ENCODE results near the gene FAM177A1. TPM values are rescaled to one million over a fixed set of nuclear protein-coding genes. Genes with fewer than 3 reads are reported as not detected.

The FAM177A1 gene
- total RNA-seq, 4 donors from 2014 or later = 49.0 to 60.8 (median 54.7) TPM

DNA sequence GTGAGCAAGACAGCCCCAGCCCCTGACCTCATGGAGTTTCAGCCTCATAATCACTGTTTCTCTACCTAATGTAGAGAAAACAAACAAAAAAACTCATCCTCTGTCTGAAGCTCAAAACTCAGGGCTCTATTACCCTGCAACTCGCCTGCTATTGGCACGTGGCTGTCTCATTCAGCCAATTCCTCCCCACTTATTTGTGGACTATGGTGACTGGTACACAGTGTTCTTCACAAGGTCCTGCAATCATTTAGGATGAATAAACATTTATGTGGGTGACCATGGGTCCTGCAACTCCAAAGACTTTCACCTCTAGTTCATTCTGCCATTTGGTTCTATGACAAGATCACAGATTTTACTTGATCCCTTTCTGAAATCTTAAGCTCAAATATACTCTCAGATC is 71.0 kb downstream of the FAM177A1 start:
- intact Hi-C loops (cut with DNase I) = no loop called here
- WGBS = 100% methylated on average over 2 of the region's 2 CpGs
- Histone ChIP-seq H3K4me1 (peaks cover 8 to 40% (median 25%) of the 10 kb centered on the region in 4 donors), H3K4me3 (no peak overlapping the region), H3K27me3 (no peaks in the 10 kb centered on the region), H3K27ac (replicated peaks in 1 of 4) (no peak overlapping the region), H3K9me3 (no peaks in the 10 kb centered on the region), H3K36me3 (peaks cover 12 to 44% (median 37%) of the 10 kb centered on the region in 4 donors)
- no peak for DNase-seq (ENCODE audit: extremely low spot score)
- no peak for TF ChIP-seq EP300 (IDR thresholded peaks at IDR 0.05)
- TF ChIP-seq POLR2AphosphoS5 (IDR thresholded peaks at IDR 0.05) = no peak
- TF ChIP-seq POLR2A (IDR thresholded peaks at IDR 0.05; ENCODE audit: low read depth) = no peak
- TF ChIP-seq, protein P1, sequence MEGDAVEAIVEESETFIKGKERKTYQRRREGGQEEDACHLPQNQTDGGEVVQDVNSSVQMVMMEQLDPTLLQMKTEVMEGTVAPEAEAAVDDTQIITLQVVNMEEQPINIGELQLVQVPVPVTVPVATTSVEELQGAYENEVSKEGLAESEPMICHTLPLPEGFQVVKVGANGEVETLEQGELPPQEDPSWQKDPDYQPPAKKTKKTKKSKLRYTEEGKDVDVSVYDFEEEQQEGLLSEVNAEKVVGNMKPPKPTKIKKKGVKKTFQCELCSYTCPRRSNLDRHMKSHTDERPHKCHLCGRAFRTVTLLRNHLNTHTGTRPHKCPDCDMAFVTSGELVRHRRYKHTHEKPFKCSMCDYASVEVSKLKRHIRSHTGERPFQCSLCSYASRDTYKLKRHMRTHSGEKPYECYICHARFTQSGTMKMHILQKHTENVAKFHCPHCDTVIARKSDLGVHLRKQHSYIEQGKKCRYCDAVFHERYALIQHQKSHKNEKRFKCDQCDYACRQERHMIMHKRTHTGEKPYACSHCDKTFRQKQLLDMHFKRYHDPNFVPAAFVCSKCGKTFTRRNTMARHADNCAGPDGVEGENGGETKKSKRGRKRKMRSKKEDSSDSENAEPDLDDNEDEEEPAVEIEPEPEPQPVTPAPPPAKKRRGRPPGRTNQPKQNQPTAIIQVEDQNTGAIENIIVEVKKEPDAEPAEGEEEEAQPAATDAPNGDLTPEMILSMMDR (IDR thresholded peaks at IDR 0.05) = no peak

- intact Hi-C loops (cut with DNase I) = loop anchor here (5.0 kb wide), 2 partner anchors 69 to 139 kb away; partner anchors contain the start of gene SRP54
- Histone ChIP-seq H3K27ac (replicated peaks in 1 of 4) (peak overlapping the region; percentile 90 to 95 (median 95)), H3K4me1 (peaks cover 17 to 65% (median 48%) of the 10 kb centered on the region in 4 donors), H3K4me3 (peak overlapping the region; percentile 69 to 78 (median 71)), H3K9me3 (no peaks in the 10 kb centered on the region), H3K36me3 (peaks cover 0 to 4% (median 3%) of the 10 kb centered on the region in 4 donors), H3K27me3 (no peaks in the 10 kb centered on the region)
- 21% methylated on average over 29 of the region's 34 CpGs for WGBS
- TF ChIP-seq, protein P1 (IDR thresholded peaks at IDR 0.05) = peak in 1 of 3 experiments; percentile 1
- TF ChIP-seq POLR2A (IDR thresholded peaks at IDR 0.05; ENCODE audit: low read depth) = no peak
- no peak for DNase-seq (ENCODE audit: extremely low spot score)
Observed at GRCh38 chr14:35121026-35121886, 75.2 kb downstream of the FAM177A1 start.

DNA sequence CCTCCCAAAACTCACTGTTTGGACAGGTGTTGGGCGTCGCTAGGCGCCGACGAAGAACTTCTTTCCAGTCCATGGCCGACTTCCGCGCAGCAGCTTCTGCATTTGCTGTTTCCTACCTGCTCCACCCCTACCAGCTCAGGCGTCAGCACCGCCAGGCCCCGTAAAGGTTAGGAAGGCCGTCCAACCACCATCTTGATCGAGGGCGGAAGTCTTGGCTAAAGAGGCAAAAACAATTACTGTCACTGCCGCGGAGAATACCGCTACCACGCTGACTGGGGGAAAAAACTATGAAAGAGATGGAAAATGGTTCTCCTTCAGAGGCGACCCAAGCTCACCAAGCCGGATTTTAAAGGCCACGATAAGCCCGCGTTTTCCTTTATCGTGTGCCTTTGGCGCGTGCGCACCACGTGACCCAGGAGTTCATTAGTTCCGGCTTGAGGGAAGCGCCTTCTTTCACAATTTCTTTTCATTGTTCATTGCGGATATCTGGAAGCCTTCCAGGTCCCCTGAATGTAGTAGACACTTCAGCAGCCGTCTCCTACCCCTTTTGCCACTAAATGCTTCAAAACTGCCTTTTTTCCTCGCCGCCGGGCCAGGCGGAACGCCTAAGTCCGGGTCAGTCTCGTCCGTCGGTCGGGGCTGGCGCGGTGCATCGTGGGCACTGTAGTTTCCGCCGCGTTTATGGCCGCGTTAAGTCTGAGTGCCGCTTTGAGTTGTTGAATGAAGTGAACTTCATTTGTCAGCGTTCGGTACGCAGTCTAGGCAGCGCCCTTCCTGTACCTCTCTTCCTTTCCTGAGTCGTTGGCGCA is 76.0 kb downstream of the FAM177A1 start, which contains the start of the genes PPP2R3C and PRORP:
PPP2R3C (minus strand) TSS at position 104 of the 809 bp plus-strand sequence; CDS start at position 73, 31 bp downstream.
PRORP (plus strand) TSS at position 666 of the 809 bp plus-strand sequence. CDS start 694 bp downstream, outside the sequence.
- WGBS = under 1% methylated on average over 45 of the region's 57 CpGs
- TF ChIP-seq EP300 (IDR thresholded peaks at IDR 0.05) = peak; percentile 49
- TF ChIP-seq POLR2A (IDR thresholded peaks at IDR 0.05; ENCODE audit: low read depth) = no peak
- peak; percentile 75 to 88 for TF ChIP-seq POLR2AphosphoS5 (IDR thresholded peaks at IDR 0.05)

DNA sequence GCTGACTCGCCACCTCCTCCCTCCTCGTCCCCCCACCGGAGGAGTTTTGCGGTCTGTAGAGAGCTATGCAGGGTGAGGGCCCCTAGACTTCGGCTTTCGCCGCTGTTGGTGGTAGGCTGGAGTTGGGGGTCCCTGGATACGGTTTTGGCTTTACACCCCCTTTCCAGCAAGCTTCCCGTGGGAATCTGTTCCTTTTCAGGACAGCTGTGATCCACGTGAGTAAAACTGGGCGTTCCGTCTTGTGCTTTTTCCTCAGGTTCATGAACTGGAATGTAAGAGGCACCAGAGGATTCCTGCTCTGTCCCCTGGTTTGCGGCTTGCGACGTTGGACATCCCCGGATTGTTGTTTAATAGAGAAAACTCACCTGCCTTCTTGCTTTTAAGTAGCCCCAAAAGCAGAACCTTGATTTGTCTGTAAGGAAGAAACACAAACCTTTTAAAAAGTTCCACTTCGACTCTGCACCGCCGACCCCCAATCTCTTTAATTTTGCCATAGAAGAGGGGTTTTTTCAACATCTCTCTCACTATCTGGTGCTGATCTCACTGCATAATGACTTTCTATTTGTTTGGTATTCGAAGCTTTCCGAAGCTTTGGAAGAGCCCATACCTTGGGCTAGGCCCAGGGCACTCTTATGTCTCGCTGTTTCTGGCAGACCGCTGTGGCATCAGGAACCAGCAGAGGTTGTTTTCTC is 76.8 kb downstream of the FAM177A1 start:
- peak overlapping the region; percentile 90 to 95 (median 95) for H3K27ac ChIP-seq (replicated peaks in 1 of 4)
- H3K27me3 ChIP-seq = no peaks in the 10 kb centered on the region
- DNase-seq (ENCODE audit: extremely low spot score) = no peak
- H3K4me3 ChIP-seq = peak overlapping the region; percentile 69 to 78 (median 71)
- WGBS = 7% methylated on average over 16 of the region's 23 CpGs
- H3K36me3 ChIP-seq = peaks cover 0 to 4% (median 0%) of the 10 kb centered on the region in 4 donors
- TF ChIP-seq POLR2A (IDR thresholded peaks at IDR 0.05; ENCODE audit: low read depth) (no peak), EP300 (IDR thresholded peaks at IDR 0.05) (no peak), POLR2AphosphoS5 (IDR thresholded peaks at IDR 0.05) (no peak)
- TF ChIP-seq, protein P1 (IDR thresholded peaks at IDR 0.05) = no peak
- intact Hi-C loops (cut with DNase I) = loop anchor here (5.0 kb wide), 2 partner anchors 71 to 141 kb away; partner anchors contain the start of gene SRP54
- peaks cover 17 to 57% (median 45%) of the 10 kb centered on the region in 4 donors for H3K4me1 ChIP-seq
- no peaks in the 10 kb centered on the region for H3K9me3 ChIP-seq

More for the DNA sequence above, 76.0 kb downstream of the FAM177A1 start, which contains the start of the genes PPP2R3C and PRORP:
- DNase-seq (ENCODE audit: extremely low spot score) = peak; percentile 98
- Histone ChIP-seq H3K27ac (replicated peaks in 1 of 4) (peak within 1 kb of the TSS; percentile 90 to 95 (median 95)), H3K27me3 (no peaks in the 10 kb centered on the region), H3K9me3 (no peaks in the 10 kb centered on the region), H3K4me1 (peaks cover 17 to 64% (median 47%) of the 10 kb centered on the region in 4 donors), H3K4me3 (peak within 1 kb of the TSS; percentile 69 to 78 (median 71)), H3K36me3 (peaks cover 0 to 4% (median 0%) of the 10 kb centered on the region in 4 donors)
- intact Hi-C loops (cut with DNase I) = loop anchor here (5.0 kb wide), 2 partner anchors 70 to 140 kb away; partner anchors contain the start of gene SRP54

All from esophagus muscularis mucosa (tissue), 4 donors.